NCI-H1417 treated with DMSO at 0.1 percent for 48 hours (cell line): ENCODE results near the gene ATP9B.
"Not testable (repeated sequence)": the region's sequence is repeated elsewhere in the genome, so short reads cannot be mapped to it uniquely, and the experiment has no call there.

ENCODE experiments used
- DNase-seq: peaks from one replicate; lab custom pipeline; 2025; lab: John Stamatoyannopoulos, UW

The ATP9B gene

DNA sequence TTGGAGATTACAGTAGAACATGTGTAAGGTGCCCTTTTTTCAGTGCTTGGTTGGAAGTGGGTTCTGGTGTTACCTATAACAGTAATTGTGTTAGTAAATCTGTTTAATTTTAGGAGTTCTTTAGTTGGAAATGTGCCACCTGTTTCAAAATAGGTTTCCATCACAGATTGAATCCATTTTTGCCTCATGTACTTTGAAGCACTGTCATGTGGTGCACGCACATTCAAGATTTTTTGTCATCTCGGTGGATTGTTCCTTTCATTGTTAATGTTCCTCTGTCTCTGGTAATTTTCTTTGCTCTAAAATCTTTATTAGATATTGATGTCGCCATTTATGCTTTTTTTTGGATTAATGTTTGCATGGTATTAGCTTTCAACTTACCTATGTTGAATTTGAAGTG lies 1.3 kb downstream of the ATP9B start:
- DNase-seq = no peak

DNA sequence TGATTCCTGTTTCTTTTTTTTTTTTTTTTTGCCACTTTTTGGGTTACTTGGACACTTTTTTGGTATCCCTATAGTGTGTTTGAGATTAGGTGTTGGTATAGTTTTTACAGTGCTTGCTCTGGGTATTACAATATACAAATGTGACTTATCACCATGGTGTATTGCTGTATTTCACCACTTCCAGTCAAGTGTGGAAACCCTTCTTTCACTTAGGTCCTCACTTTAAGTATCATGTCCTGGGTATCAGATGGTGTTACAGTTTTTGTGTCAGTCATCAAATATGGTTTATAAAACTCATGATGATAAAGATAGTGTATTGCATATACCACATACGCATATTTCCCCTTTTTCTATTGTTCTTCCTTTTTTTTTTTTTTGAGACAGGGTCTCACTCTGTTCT lies 1.8 kb downstream of the ATP9B start:
- no peak for DNase-seq

DNA sequence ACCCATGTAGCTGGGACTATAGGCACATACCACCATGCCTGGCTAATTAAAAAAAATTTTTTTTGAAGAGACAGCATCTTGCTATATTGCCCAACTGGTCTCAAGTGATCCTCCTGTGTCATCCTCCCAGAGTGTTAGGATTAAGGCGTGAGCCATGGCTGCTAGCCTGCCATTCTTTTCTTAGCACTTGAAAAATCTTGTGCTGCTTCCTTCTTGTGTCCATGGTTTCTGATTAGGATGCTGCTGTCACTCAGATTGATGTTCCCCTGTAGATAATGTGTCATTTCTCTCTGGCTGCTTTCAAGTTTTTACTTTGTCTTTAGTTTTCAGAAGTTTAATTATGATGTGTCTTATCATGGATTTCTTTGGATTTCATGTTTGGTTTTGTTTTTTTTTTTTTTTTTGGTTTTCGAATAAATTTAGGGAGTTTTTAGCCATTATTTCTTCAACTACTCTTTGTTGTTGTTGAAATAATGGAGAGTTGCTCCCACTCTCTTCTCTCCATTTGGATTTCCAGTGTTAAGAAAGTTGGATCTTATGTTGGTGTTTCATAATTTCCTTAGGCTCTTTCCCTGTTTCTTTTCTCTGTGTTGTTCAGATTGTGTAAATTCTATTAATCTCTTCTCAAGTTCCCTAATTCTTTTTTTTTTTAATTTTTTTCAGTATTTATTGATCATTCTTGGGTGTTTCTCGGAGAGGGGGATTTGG lies 2.5 kb downstream of the ATP9B start:
- no peak for DNase-seq

GRCh38 chr18:79072655-79073054 lies 3.5 kb downstream of the ATP9B start:
- DNase-seq = not testable (repeated sequence)

DNA sequence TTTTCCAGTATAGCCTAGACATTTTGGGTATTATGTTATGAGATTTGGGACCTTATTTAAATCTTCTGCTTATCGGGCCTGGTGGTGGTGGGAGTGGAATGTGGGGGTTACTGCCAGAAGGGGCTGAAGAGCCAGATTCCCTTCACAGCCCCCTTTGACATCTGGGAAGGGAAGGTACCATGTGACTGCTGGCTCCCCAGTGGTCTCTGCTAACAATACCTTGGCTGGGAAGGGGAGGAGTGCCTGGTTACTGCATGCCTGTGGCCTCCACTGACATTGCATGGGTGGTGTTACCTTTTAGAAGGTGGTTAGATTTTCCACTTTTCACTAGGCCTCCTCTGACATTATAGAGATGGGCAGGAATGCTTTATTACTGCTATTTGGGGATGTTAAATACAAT lies 8.0 kb downstream of the ATP9B start:
- DNase-seq = no peak

DNA sequence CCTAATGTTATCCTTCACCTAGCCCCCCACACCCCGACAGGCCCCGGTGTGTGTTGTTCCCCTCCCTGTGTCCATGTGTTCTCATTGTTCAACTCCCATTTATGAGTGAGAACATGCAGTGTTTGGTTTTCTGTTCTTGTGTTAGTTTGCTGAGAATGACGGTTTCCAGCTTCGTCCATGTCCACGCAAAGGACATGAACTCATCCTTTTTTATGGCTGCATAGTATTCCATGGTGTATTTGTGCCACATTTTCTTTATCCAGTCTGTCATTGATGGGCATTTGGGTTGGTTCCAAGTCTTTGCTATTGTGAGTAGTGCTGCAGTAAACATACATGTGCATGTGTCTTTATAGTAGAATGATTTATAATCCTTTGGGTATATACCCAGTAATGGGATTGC lies 9.6 kb downstream of the ATP9B start:
- DNase-seq = not testable (repeated sequence)

- no peak for DNase-seq
Observed at GRCh38 chr18:79092874-79093273, 23.7 kb downstream of the ATP9B start.

DNA sequence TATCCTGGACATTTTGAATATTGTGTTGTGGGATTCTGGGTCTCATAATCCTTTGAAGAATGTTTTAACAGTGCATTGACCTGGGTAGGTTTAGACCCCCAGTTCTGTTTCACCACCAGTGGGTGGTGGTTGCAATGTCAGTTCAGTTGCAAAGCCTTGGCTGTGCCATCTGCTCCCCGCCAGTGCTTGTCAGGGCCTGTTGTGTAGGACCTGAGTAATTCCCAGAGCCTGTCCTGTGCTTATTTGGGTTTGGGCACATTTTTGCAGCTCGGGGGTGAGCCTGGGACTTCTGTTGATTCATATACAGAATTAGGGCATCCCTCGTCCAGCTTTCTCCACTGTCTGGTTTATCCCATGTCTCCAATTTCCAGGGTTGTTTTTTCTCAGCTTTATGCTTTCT lies 24.8 kb downstream of the ATP9B start:
- no peak for DNase-seq

GRCh38 chr18:79095216-79095615 lies 26.0 kb downstream of the ATP9B start:
- no peak for DNase-seq

- DNase-seq = no peak
Observed at GRCh38 chr18:79100944-79101343, 31.8 kb downstream of the ATP9B start.

DNA sequence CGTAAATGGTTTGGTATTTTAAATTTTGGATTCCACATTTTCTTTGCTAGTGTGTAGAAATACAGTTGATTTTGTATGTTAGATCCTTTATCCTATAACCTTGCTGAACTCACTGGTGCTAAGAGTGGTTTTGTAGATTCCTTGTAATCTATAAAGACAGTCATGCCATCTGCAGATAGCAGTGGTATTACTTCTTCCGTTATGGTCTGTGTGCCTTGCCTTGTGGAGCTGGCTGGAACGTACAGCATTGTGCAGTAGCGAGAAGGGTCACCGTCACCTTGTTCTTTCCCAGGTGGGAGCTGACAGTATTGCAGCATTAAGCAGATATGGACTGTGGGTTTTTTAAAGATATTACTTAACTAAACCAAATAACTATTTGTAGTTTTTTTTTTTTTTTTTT lies 33.7 kb downstream of the ATP9B start:
- DNase-seq = no peak

- DNase-seq = no peak
Observed at GRCh38 chr18:79104137-79104536, 34.9 kb downstream of the ATP9B start.

DNA sequence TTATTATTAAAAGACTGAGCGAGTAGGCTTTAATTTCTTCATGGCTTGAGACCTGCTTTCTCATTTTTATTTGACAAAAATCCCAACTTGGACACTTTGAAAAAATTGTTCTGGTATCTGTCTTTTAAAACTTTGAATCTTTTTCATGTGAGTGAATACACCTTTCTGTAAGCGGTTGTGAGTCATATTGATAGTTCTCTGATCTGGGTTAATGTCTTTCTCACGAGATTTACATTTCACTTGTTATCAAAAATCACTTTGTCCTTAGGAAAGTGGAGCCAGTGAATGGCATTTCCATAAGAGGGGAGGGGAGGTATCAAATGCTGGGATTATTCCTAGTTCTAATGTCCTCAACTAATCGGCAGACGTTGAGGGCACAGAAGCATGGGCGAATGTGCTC lies 36.3 kb downstream of the ATP9B start:
- no peak for DNase-seq

DNA sequence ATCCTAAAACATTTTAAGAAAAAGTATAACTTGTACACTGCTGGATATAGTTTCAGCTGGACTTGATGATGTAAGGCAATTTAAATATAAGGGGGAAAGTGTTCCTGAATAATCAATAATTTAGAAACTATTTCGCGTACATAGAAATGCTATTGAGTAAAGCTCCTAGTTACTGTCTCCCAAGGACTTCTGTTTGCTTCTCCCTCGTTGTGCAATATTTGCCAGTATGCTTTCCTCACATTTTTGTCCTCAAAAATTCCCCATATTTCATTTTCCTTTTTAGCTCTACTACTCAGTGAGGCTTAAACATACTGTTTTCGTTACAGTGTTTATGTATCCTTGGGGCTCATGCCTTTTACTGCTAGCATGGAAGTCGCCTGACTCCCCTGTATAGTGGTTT lies 36.9 kb downstream of the ATP9B start:
- no peak for DNase-seq

DNA sequence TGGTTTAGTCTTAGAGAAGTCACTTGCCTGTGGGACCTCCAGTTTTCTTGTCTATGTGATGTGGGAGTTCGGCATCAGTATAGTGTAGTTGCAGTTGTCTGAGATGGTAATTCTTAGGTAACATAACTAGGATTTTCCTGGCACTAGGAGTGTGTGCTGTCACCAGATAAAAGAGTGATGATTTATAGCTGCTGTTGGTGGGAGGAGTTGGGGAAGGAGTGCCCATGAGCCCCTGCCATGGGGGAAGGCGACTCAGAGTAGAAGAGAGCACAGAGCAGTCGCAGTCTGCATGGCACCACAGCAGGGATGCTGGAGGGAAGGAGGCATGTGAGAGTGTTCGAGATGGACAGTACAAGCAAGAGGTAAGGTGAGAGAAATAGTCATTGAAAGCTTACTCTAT lies 38.7 kb downstream of the ATP9B start:
- no peak for DNase-seq

DNA sequence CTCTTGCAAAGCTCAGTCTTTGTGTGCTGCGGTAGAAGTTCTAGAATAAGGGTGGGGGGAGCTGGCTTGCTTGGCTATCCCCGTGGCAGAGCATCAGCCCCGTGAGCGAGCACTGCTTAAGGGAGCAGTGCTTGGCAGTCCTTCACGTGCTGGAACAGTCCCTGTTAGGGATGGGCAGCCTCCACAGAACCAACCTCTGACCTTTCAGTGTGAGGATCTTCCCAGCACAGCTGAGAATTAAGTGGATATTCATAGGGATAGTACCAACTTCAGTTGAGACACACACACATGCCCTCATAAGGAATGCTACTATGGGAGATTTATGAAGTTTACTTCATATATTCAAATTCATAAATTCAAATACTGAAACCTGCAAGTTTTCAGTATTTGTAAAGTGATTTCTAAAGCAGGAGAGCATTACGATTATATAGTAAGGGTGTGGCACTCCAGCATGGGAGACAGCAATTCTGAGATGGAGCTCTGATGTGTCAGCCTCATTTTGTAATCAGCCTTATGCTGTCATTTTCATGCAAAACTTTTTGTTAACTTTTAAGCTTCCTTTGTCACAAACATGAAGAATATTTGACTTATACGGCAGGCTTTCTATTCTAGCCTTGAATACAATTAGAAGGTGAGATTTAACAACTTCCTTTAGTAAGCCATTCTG lies 39.5 kb downstream of the ATP9B start:
- DNase-seq = no peak

GRCh38 chr18:79111483-79111882 lies 42.3 kb downstream of the ATP9B start:
- DNase-seq = no peak

DNA sequence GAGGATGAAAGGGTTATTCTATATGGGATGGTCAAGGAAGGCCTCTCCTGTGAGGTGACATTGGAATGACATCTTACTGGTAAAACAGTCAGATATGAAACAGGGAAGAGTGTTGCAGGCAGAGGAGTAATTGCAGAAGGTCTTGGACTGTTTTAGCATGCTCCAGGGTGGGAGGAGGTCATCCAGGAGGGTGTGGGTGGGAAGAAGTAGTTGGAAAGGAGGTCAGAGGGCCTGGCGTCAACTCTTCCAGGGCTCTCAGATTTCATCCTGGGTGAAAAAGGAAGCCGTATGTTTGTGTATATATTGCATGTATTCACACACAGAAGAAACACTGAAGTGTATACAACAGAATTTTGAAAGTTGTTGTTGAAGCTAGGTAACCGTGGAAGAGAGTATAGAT lies 48.2 kb downstream of the ATP9B start:
- no peak for DNase-seq

- no peak for DNase-seq
Observed at GRCh38 chr18:79117788-79118187, 48.6 kb downstream of the ATP9B start.

- no peak for DNase-seq
Observed at GRCh38 chr18:79118797-79119196, 49.6 kb downstream of the ATP9B start.

GRCh38 chr18:79121746-79122474 lies 52.7 kb downstream of the ATP9B start:
- DNase-seq = no peak

DNA sequence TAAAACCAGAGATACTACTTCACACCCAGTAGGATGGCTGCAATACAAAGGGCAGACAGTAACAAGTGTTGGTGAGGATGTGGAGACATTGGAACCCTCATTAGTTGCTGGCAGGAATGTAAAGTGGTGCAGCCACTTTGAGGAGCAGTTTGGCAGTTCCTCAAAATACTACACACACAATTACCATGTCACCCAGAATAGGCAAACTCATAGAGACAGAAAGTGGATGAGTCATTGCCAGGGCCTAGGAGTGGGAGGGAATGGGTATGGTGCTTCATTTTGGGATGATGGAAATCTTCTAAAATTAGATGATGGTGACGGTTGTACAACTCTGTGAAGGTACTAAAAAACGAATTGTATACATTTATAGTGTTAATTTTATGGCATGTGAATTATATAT lies 54.8 kb downstream of the ATP9B start:
- no peak for DNase-seq

DNA sequence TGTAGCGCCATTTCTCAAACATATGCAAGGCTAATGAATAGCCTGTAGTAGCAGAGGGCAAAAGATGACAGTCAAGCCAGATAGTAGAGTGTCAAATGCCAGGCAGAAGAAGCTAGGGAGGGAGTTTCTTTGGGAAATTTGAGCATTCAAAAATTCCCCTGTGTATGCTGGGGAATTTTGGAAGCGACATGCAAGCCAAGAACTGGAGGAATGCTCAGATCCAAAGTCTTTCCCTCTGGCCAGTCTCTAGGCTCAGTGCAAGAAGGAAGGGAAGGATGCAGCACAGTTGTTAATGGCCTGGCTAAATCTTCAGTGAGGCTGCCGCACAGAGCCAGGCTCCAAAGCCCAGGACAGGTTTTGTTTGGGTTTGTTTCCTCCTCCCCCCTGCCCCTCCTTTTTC lies 59.9 kb downstream of the ATP9B start:
- no peak for DNase-seq
